ENCODE measurements around the gene PLXDC1.
A peak's percentile ranks its signal among the peaks of the same experiment; 100 is the strongest.

Gene PLXDC1

GRCh38 chr17:39151150-39151942 is at the start of gene PLXDC1:
Gene PLXDC1, minus strand, starts transcription at chr17:39151637. Its CDS starts 200 bp downstream, at chr17:39151437.
- DNase-seq, result no peak

GRCh38 chr17:39200957-39201510 is 49.6 kb upstream of the PLXDC1 start:
- DNase-seq, result no peak

DNA sequence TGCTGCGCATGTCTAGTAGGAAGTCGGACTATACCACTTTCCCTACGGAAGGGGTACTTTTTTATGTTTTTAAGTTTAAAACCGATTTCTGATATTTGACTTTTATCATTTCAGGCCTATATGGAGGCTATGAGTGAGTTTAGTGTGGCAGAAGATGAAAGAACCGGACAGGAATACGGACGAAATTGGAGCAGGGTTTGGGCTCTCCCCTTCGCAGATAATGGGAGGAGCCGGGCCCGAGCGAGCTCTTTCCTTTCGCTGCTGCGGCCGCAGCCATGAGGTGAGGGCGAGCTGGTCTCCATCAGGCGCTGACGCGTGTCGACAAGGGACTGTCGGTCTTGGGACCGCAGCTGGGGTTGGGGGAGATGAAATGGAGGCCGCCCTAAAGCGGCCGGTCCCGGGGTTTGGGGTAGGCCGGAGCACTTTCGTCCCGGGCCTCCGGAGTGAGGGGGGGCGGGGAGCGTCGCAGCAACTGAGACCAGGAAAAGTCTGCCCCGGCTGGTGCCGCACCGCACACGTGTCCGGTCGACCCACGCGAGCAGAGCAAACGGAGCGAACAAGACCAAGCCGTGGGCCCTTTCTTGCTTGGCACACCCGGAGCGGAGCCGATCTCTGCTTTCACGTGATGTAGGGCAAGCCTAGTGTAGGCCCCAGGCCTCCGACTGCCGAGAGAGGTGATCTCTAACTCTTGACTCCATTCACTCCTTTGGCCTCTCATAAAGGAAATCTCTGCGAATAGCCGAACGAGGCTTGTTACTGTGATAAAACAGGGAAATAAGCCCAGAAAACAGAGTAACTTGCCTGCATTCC is 48.8 kb upstream of the PLXDC1 start, which contains the start of gene RPL19:
RPL19 (plus strand) TSS at position 214 of the 810 bp plus-strand sequence; CDS start at position 276, 62 bp downstream.
- peak; percentile 92 for DNase-seq

- peak; percentile 96 for DNase-seq
These were observed 48.3 kb upstream of the PLXDC1 start for GRCh38 chr17:39199820-39200069.

GRCh38 chr17:39198186-39198566 is 46.7 kb upstream of the PLXDC1 start:
- no peak for DNase-seq

- DNase-seq, result peak; percentile 87
These were observed 46.1 kb upstream of the PLXDC1 start, which contains the start of gene CACNB1 for GRCh38 chr17:39197380-39198185. Gene CACNB1, minus strand, starts transcription at chr17:39197669. Its CDS starts 174 bp downstream, at chr17:39197495.

- peak; percentile 40 for DNase-seq
These were observed 45.4 kb upstream of the PLXDC1 start for GRCh38 chr17:39196808-39197291.

DNA sequence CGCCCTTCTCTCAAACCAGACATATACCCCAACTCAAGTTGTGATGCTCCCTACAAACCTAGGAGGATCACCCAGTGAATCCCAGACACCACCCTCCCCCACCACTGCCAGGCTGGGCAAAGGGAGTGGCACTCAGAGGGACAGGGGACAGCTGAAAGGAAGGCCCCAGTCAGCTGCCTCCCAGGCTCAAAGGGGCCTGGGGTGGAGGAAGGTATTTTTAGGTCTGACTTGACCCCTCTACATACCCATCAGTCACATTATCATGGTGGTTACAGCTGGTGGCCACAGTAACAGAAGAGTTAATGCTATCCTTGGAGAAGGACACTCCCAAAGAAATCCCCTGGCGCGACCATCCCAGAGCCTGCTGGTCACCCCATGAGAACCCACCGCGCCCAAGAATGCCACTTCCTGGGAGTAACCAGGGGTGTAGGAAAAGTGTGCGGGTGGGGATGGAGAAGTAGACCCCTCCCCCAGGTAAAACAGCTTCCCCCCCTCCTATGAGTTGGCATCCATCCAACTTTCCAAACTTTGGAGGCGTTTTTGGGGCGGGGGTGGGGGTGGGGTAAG is 44.9 kb upstream of the PLXDC1 start:
- no peak for DNase-seq

DNA sequence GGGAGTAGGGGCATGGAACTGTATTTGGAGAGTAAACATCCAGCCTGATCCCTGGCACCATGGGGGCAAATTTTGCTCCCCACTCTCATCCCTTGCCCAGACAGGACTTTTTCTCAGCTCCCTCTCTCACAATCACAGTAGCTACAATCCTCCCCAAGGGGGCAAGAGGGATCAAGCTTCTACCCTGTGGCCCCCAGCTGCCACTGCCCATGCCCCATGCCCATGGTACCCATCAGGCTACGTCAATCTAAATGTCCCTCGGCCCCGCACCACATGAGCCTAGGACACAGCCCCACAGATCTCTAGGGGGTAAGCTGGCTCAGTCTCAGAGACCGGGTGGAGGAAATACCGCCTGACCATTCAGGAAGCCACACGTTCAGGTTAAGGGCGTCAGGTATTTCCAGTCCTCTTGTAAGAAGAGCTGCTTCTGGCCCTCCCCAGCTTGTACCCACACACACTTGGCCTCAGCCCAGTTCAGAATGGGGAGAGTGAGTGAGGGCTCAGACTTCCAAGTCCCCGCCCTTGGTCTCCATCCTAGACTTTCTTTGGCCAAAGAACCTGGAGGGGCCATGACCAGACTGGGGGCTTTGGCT is 44.2 kb upstream of the PLXDC1 start:
- no peak for DNase-seq

- DNase-seq, result no peak
These were observed 43.6 kb upstream of the PLXDC1 start for GRCh38 chr17:39194985-39195524.

DNA sequence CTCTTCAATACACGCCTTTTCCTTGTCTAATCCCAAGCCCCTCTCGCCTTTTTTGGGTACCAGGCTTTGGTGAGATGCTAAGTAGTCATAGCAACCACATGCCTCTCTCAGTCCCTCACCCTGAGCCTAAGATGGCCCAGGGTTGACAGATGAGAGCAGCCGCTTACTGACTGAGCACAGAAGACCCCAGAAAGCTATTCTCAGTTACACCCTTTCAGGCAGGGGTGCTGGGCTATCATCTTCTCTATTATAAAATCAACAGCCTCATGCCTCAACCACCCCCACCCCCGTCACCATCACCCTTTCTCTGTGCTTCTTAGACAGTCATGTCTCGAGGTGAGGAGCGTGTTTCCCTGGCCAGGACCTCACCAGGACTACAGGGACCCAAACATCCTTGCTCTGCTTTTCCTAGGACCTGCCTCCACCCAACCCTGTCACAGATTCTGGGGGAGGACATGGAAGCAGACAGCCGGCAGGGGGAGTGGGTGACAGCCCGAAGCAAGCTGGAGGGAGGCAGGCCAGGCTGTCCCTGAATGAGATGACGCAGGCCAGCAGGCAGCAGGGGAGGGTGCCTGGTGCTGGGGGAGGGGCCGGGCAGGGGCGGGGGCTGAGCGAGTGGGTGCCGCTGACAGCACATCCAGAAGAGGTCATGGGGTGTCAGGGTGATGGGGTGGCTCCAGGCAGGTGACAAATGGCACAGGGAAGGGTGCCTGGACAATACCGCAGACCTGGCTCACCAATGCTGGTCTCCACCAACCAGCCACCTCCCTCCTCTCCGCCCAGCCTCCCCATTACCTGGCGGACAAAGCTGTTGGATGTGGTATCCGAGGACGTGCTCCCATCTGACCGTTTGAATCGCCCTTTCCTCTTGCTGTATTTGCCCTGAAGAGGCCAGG is 42.9 kb upstream of the PLXDC1 start:
- no peak for DNase-seq

GRCh38 chr17:39193346-39193745 is 41.9 kb upstream of the PLXDC1 start:
- no peak for DNase-seq

GRCh38 chr17:39192901-39193300 is 41.5 kb upstream of the PLXDC1 start:
- no peak for DNase-seq

DNA sequence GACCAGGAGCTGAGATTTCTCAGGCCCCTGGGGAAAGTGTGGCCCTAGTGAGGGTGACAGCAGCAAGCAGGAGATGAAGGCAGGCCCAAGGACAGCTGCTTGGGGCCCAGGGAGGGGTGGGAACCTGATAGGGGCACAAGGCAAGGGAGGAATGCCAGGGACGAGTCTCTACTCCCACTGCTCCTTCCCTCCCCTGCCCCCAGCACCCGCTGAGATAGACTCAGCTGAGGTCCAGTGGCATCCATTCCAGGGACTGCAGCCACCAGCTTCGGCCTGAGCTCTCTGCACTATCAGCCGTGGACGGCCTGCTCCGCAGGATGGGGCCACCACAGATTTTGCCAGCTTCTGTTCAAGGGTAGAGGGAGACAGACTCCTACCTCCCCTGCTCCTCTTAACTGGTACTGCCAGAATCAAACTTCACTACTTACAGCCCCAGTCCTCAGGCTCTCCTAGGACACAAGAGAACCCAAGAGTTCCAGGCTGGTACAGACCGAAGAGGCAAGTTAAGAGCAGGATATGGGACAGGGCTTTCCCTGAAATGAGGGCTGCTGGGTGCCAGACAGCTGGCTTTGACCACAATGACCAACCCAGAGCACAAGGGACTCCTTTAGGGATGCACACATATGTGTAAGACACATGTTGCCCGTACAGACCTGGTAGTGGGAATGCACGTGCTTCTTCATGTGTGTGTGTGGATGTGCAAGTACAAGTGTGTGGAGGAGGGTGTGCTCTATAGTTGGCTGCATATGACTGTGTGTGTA is 40.5 kb upstream of the PLXDC1 start:
- DNase-seq, result no peak

DNA sequence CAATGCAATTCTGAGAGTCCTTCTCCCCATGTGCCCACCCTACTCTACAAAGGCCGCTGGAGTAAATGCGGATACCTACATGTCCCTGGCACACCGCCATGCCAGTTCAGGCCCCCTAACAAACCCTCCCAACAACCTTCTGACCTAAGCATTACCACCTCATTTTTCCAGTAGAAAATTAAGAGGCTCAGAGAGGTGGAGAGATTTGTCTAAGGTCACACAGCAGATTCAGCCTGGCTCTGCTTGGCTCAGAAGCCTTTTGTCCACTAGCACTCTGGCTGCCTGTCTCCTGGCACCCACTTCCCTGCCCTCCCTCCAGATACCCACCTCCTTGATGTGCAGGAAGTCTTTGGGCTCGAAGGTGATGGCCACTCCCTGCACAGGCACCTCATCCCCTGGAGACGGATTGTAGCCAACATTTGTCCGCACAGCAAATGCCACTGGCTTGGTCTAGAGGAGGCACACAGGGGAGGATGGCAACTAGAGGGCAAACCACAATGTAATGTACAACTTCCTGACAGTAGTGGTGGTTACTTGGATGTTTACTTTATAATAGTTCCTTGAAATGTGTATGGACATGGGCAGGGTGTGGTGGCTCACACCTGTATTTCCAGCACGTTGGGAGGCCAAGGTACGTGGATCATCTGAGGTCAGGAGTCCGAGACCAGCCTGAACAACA is 35.9 kb upstream of the PLXDC1 start:
- DNase-seq, result no peak

DNA sequence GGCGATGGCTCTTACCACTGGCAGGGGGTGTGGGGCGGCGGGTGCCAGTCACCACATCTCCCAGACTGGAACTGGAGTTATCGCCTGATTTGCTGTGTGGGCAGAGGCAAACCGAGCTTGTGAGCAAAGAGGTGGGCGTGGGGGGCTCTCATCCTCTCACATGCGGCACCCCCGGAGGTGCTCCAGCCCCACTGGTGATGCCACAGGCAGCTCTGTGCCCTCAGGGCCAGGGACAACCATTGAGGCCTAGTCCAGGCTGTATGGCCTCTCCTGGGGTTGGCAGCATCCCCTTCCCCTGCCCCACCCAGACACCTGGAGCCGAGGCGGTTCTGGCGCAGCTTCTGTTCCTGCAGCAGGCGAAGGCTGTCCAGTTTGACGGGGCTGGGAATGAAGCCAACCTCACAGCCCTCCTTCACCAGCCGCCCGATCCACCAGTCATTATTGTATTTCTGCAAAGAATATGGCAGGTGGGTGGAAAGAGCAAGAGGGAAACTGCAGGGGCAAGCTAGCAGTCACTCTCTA is 35.1 kb upstream of the PLXDC1 start:
- DNase-seq, result no peak

- no peak for DNase-seq
These were observed 32.3 kb upstream of the PLXDC1 start for GRCh38 chr17:39183720-39184119.

- DNase-seq, result no peak
These were observed 31.6 kb upstream of the PLXDC1 start for GRCh38 chr17:39183045-39183444.

- no peak for DNase-seq
These were observed 29.9 kb upstream of the PLXDC1 start for GRCh38 chr17:39181303-39181702.

Measured in NCI-H1436 (cell line).